HCT116 (cell line): ENCODE results near the gene TUBB1. TPM values are rescaled to one million over a fixed set of nuclear protein-coding genes. Genes with fewer than 3 reads are reported as not detected.
A peak's percentile ranks its signal among the peaks of the same experiment; 100 is the strongest.

Experiments used
- ATAC-seq: fragments of 200-7000 bp; cut with Tn5 transposase; 2 replicates; pipeline ENCODE4 v1.9.1; 2020; ENCODE audit warnings: mild to moderate bottlenecking, moderate library complexity
- BruUV-seq: library from RNA; stranded (reverse); fragments of 400-500 nt; replicated peaks from 2 replicates; lab custom pipeline; 2021; lab: Mats Ljungman, UMichigan
- CTCF ChIA-PET: fragments of 300-600 bp; sonication (Branson Sonifier 250); formaldehyde crosslinking; loops from one replicate; lab custom pipeline; 2021; ENCODE audit warnings: antibody characterized with exemption; lab: Charles Lee
- POLR2A ChIA-PET: fragments of 300-600, 350-600 bp; sonication (Branson Sonifier 250); formaldehyde crosslinking; loops from one replicate; lab custom pipeline; 2021; ENCODE audit warnings: antibody characterized with exemption; lab: Charles Lee
- RAD21 ChIA-PET, 2 experiments: fragments of 300-600 bp; sonication (Branson Sonifier 250); formaldehyde crosslinking; loops; one replicate each; lab custom pipeline; 2023; ENCODE audit warnings: low total read pairs in 2 of 2; ENCODE audit not compliant: uncharacterized antibody in 2 of 2, unreplicated experiment in 2 of 2, low non-redundant PET in 1 of 2; lab: Charles Lee
- DNase-seq: peaks from one replicate; pipeline ENCODE4 v3.0.0-alpha.2; 2010; ENCODE audit warnings: low read depth, low spot score
- H2AFZ ChIP-seq: fragments of 200-600 bp; shearing (Covaris generic), sonication (generic); 2 replicates; pipeline ENCODE4 v1.6.1; 2017; ENCODE audit warnings: low read depth, mixed run types, mixed read lengths, antibody characterized with exemption, low read length; ENCODE audit not compliant: poor library complexity, severe bottlenecking
- H3K27ac ChIP-seq: 2 replicates; pipeline ENCODE4 v1.5.1; 2012; ENCODE audit warnings: low read depth, low read length
- H3K27me3 ChIP-seq: fragments of 200-600 bp; sonication (generic); 2 replicates; pipeline ENCODE4 v1.6.1; 2016; ENCODE audit warnings: mixed run types, low read length, mixed read lengths; ENCODE audit not compliant: insufficient read depth
- H3K36me3 ChIP-seq, 2 experiments: fragments of 200-500 bp in 1 of 2; fragments of 200-600 bp in 1 of 2; sonication (Bioruptor generic) in 1 of 2; sonication (generic) in 1 of 2; 2 replicates each; pipeline versions ENCODE4 v1.5.1 to v1.6.1; 2014 to 2016; ENCODE audit warnings: low read length in 2 of 2, inconsistent platforms in 1 of 2, mixed read lengths in 1 of 2, mixed run types in 1 of 2; ENCODE audit not compliant: insufficient read depth in 2 of 2, control insufficient read depth in 1 of 2
- H3K4me1 ChIP-seq, 2 experiments: fragments of 200-600 bp in 1 of 2; sonication (generic) in 1 of 2; 2 replicates each; pipeline versions ENCODE4 v1.5.1 to v1.6.1; 2012 to 2017; ENCODE audit warnings: low read length in 2 of 2, inconsistent platforms in 1 of 2, mild to moderate bottlenecking in 1 of 2, mixed read lengths in 1 of 2, mixed run types in 1 of 2, moderate library complexity in 1 of 2; ENCODE audit not compliant: insufficient read depth in 2 of 2, control insufficient read depth in 1 of 2
- H3K4me2 ChIP-seq: fragments of 200-600 bp; sonication (generic); 2 replicates; pipeline ENCODE4 v1.6.1; 2017; ENCODE audit warnings: mixed run types, low read length, mixed read lengths
- H3K4me3 ChIP-seq, 2 experiments: fragments of 200-600 bp in 1 of 2; sonication (generic) in 1 of 2; replicated peaks in 1 of 2; 2 replicates each; pipeline ENCODE4 v1.5.1; 2011 to 2016; ENCODE audit warnings: low read length in 2 of 2, control low read depth in 1 of 2, low read depth in 1 of 2, mild to moderate bottlenecking in 1 of 2, mixed read lengths in 1 of 2, mixed run types in 1 of 2
- H3K79me2 ChIP-seq: fragments of 200-600 bp; sonication (generic); 2 replicates; pipeline ENCODE4 v1.6.1; 2017; ENCODE audit warnings: mild to moderate bottlenecking, mixed run types, low read length, moderate library complexity, mixed read lengths; ENCODE audit not compliant: insufficient read depth
- H3K9ac ChIP-seq: fragments of 200-600 bp; sonication (generic); 2 replicates; pipeline ENCODE4 v1.6.1; 2016; ENCODE audit warnings: low read length, mixed read lengths
- H3K9me2 ChIP-seq: fragments of 200-600 bp; sonication (generic), shearing (Covaris generic); 2 replicates; pipeline ENCODE4 v1.6.1; 2017; ENCODE audit warnings: mixed run types, mild to moderate bottlenecking, moderate library complexity; ENCODE audit not compliant: insufficient read depth
- H3K9me3 ChIP-seq, 2 experiments: fragments of 200-500 bp in 1 of 2; fragments of 200-600 bp in 1 of 2; sonication (Bioruptor generic) in 1 of 2; sonication (generic) in 1 of 2; 2 replicates each; pipeline ENCODE4 v1.6.1; 2014 to 2017; ENCODE audit warnings: low read length in 2 of 2, mixed read lengths in 2 of 2, inconsistent platforms in 1 of 2, low read depth in 1 of 2, mild to moderate bottlenecking in 1 of 2, mixed run types in 1 of 2, moderate library complexity in 1 of 2; ENCODE audit not compliant: control insufficient read depth in 1 of 2, insufficient read depth in 1 of 2
- H4K20me1 ChIP-seq: fragments of 200-600 bp; sonication (generic), shearing (Covaris generic); 2 replicates; pipeline ENCODE4 v1.6.1; 2017; ENCODE audit warnings: mixed run types, mild to moderate bottlenecking, moderate library complexity; ENCODE audit not compliant: insufficient read depth
- CBX3 ChIP-seq: IDR thresholded peaks from 2 replicates; pipeline ENCODE4 v1.6.1; 2012; ENCODE audit warnings: low read depth
- CEBPB ChIP-seq: IDR thresholded peaks from 2 replicates; pipeline ENCODE4 v1.6.1; 2012; ENCODE audit warnings: low read depth
- EZH2 ChIP-seq: fragments of 200-600 bp; sonication (generic); IDR thresholded peaks from 2 replicates; pipeline ENCODE4 v1.6.1; 2017; ENCODE audit warnings: antibody characterized with exemption, mixed run types
- EZH2phosphoT487 ChIP-seq: fragments of 200-600 bp; IDR thresholded peaks from 2 replicates; pipeline ENCODE4 v1.6.1; 2018; ENCODE audit warnings: antibody characterized with exemption, borderline replicate concordance
- FOSL1 ChIP-seq: IDR thresholded peaks from 2 replicates; pipeline ENCODE4 v1.6.1; 2012; ENCODE audit warnings: low read depth
- RAD21 ChIP-seq: IDR thresholded peaks from 2 replicates; pipeline ENCODE4 v1.6.1; 2012; ENCODE audit warnings: low read depth, mild to moderate bottlenecking
- SRF ChIP-seq: IDR thresholded peaks from 2 replicates; pipeline ENCODE4 v1.6.1; 2012; ENCODE audit warnings: low read depth
- TCF7L2 ChIP-seq: IDR thresholded peaks from 2 replicates; pipeline ENCODE4 v1.7.0; 2011; ENCODE audit warnings: borderline replicate concordance, inconsistent platforms; ENCODE audit not compliant: insufficient read depth, insufficient read length; ENCODE audit errors: extremely low read depth
- YY1 ChIP-seq: IDR thresholded peaks from 2 replicates; pipeline ENCODE4 v1.6.1; 2011; ENCODE audit warnings: low read length, low read depth, moderate library complexity, mild to moderate bottlenecking; ENCODE audit not compliant: insufficient replicate concordance; ENCODE audit errors: extremely low read depth
- ZFX ChIP-seq: fragments of 450-650 bp; IDR thresholded peaks from 2 replicates; pipeline ENCODE4 v1.6.1; 2017
- intact Hi-C: fragments of 100-400 bp; cut with micrococcal nuclease; formaldehyde crosslinking; loops from 2 replicates; pipeline ENCODE4 v1.10.0; 2022
- total RNA-seq: library from RNA; stranded (reverse); gene quantifications from one replicate; pipeline ENCODE4 v1.2.1, GENCODE V29; 2021; ENCODE audit not compliant: unreplicated experiment
- TF ChIP-seq, protein P1 (sequence below): IDR thresholded peaks from 2 replicates; pipeline ENCODE4 v1.6.1; 2012; ENCODE audit warnings: low read depth
- TF ChIP-seq, protein P2 (sequence below): IDR thresholded peaks from 2 replicates; pipeline ENCODE4 v1.6.1; 2011; ENCODE audit warnings: mild to moderate bottlenecking, low read length, moderate library complexity; ENCODE audit not compliant: insufficient replicate concordance; ENCODE audit errors: extremely low read depth
- TF ChIP-seq, protein P3 (sequence below), 3 experiments: fragments of 200-600 bp in 1 of 3; sonication (generic) in 1 of 3; IDR thresholded peaks in 2 of 3; conservative IDR thresholded peaks in 1 of 3; 2 replicates each; pipeline ENCODE4 v1.5.1; 2012 to 2017; ENCODE audit warnings: low read depth in 2 of 3, low read length in 2 of 3, antibody characterized with exemption in 1 of 3, borderline replicate concordance in 1 of 3, control low read depth in 1 of 3, mild to moderate bottlenecking in 1 of 3, mixed read lengths in 1 of 3, mixed run types in 1 of 3, moderate library complexity in 1 of 3; ENCODE audit not compliant: insufficient read depth in 1 of 3
- TF ChIP-seq, protein P4 (sequence below): IDR thresholded peaks from 2 replicates; pipeline ENCODE4 v1.6.1; 2012

The TUBB1 gene
- total RNA-seq, 1 experiment from 2014 or later = not detected

DNA sequence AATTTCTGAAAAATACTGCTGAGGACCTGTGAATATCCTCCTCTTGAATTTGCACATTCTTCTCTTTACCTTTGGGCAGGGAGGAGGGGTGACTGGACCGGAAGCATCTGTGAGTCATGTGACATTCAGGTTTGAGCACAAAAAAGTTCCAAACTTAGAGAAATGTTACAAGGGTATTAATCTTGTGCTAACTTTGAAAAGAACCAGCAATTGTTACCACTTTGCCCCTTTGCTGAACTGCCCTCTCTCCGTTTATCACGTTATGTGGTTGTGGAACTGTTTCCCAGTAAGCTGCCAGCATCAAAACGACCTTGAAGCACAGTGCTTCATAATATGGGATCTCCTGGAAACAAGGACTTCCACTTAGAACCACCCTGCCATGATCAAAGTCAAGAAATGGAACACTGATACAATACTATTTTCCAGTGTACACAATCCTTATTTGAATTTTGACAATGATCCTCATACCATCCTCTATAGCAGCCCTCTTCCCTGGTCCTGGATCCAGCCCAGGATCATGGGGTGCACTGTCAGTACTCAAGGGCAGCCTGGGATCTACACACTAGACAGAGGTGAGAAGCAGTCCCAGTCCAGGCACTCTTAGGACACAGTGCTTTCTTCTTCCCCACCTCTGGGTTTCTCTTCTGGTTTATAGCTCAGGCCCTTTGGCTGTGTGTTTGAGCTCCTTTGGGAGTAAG is 2.3 kb upstream of the TUBB1 start:
- BruUV-seq = no TSS peak
- RAD21 ChIA-PET = interaction anchor here in 1 of 2 experiments (0.6 kb wide), 1 partner anchor 16 kb away, joined by 4 read pairs; no protein-coding TSS in a partner anchor
- H3K9me3 ChIP-seq = no peaks in the 10 kb centered on the region
- TF ChIP-seq EZH2 (no peak), TCF7L2 (no peak), YY1 (no peak), ZFX (no peak), FOSL1 (no peak), CBX3 (no peak), RAD21 (no peak), CEBPB (no peak), SRF (no peak), EZH2phosphoT487 (no peak)
- TF ChIP-seq, protein P1, sequence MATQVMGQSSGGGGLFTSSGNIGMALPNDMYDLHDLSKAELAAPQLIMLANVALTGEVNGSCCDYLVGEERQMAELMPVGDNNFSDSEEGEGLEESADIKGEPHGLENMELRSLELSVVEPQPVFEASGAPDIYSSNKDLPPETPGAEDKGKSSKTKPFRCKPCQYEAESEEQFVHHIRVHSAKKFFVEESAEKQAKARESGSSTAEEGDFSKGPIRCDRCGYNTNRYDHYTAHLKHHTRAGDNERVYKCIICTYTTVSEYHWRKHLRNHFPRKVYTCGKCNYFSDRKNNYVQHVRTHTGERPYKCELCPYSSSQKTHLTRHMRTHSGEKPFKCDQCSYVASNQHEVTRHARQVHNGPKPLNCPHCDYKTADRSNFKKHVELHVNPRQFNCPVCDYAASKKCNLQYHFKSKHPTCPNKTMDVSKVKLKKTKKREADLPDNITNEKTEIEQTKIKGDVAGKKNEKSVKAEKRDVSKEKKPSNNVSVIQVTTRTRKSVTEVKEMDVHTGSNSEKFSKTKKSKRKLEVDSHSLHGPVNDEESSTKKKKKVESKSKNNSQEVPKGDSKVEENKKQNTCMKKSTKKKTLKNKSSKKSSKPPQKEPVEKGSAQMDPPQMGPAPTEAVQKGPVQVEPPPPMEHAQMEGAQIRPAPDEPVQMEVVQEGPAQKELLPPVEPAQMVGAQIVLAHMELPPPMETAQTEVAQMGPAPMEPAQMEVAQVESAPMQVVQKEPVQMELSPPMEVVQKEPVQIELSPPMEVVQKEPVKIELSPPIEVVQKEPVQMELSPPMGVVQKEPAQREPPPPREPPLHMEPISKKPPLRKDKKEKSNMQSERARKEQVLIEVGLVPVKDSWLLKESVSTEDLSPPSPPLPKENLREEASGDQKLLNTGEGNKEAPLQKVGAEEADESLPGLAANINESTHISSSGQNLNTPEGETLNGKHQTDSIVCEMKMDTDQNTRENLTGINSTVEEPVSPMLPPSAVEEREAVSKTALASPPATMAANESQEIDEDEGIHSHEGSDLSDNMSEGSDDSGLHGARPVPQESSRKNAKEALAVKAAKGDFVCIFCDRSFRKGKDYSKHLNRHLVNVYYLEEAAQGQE = no peak
- TF ChIP-seq, protein P2, sequence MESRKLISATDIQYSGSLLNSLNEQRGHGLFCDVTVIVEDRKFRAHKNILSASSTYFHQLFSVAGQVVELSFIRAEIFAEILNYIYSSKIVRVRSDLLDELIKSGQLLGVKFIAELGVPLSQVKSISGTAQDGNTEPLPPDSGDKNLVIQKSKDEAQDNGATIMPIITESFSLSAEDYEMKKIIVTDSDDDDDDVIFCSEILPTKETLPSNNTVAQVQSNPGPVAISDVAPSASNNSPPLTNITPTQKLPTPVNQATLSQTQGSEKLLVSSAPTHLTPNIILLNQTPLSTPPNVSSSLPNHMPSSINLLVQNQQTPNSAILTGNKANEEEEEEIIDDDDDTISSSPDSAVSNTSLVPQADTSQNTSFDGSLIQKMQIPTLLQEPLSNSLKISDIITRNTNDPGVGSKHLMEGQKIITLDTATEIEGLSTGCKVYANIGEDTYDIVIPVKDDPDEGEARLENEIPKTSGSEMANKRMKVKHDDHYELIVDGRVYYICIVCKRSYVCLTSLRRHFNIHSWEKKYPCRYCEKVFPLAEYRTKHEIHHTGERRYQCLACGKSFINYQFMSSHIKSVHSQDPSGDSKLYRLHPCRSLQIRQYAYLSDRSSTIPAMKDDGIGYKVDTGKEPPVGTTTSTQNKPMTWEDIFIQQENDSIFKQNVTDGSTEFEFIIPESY = no peak
- TF ChIP-seq, protein P3, sequence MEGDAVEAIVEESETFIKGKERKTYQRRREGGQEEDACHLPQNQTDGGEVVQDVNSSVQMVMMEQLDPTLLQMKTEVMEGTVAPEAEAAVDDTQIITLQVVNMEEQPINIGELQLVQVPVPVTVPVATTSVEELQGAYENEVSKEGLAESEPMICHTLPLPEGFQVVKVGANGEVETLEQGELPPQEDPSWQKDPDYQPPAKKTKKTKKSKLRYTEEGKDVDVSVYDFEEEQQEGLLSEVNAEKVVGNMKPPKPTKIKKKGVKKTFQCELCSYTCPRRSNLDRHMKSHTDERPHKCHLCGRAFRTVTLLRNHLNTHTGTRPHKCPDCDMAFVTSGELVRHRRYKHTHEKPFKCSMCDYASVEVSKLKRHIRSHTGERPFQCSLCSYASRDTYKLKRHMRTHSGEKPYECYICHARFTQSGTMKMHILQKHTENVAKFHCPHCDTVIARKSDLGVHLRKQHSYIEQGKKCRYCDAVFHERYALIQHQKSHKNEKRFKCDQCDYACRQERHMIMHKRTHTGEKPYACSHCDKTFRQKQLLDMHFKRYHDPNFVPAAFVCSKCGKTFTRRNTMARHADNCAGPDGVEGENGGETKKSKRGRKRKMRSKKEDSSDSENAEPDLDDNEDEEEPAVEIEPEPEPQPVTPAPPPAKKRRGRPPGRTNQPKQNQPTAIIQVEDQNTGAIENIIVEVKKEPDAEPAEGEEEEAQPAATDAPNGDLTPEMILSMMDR (IDR thresholded peaks at IDR 0.05 in 2 of 3, conservative IDR thresholded peaks at IDR 0.05 in 1 of 3; ENCODE audit: borderline replicate concordance in 1 of 3, insufficient read depth in 1 of 3, low read depth in 2 of 3, low read length in 2 of 3) = no peak
- TF ChIP-seq, protein P4, sequence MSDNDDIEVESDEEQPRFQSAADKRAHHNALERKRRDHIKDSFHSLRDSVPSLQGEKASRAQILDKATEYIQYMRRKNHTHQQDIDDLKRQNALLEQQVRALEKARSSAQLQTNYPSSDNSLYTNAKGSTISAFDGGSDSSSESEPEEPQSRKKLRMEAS = no peak
- TF ChIP-seq, all 23 proteins: peak for 0
- Histone ChIP-seq H2AFZ (no peak overlapping the region), H3K9me2 (no peaks in the 10 kb centered on the region), H3K36me3 (no peaks in the 10 kb centered on the region), H3K4me2 (peak overlapping the region; percentile 13; the same call in 1 of the 2 replicates), H3K27ac (no peak overlapping the region), H3K4me1 (peaks cover 0 to 5% of the 10 kb centered on the region in 2 experiments; a peak in 2 of 4 replicates), H3K9ac (no peak overlapping the region), H3K79me2 (no peaks in the 10 kb centered on the region), H3K4me3 (no peak overlapping the region), H4K20me1 (no peaks in the 10 kb centered on the region), H3K27me3 (no peaks in the 10 kb centered on the region)
- peak; percentile 39; the same call in 1 of the 2 replicates for ATAC-seq
- DNase-seq = no peak
- intact Hi-C loops = no loop called here
- CTCF ChIA-PET = no interaction called here
- POLR2A ChIA-PET = no interaction called here
